G401 (cell line): ENCODE results near the gene HSPB9. TPM values are rescaled to one million over a fixed set of nuclear protein-coding genes. Genes with fewer than 3 reads are reported as not detected.

Experiments
- DNase-seq: peaks from one replicate; pipeline ENCODE4 v3.0.0-alpha.2; 2015; ENCODE audit warnings: low spot score
- in situ Hi-C: cut with HindIII; loops from 2 replicates; pipeline ENCODE4 v1.10.0; 2016; ENCODE audit warnings: low sequenced_read_pairs, mixed read lengths
- total RNA-seq: library from RNA; depleted of rRNA; stranded (reverse); fragments of >200 nt; shearing (Covaris generic); gene quantifications from 2 replicates; pipeline ENCODE4 v1.2.3, GENCODE V29; 2014

HSPB9 gene
- total RNA-seq, 1 experiment from 2014 or later = not detected

DNA sequence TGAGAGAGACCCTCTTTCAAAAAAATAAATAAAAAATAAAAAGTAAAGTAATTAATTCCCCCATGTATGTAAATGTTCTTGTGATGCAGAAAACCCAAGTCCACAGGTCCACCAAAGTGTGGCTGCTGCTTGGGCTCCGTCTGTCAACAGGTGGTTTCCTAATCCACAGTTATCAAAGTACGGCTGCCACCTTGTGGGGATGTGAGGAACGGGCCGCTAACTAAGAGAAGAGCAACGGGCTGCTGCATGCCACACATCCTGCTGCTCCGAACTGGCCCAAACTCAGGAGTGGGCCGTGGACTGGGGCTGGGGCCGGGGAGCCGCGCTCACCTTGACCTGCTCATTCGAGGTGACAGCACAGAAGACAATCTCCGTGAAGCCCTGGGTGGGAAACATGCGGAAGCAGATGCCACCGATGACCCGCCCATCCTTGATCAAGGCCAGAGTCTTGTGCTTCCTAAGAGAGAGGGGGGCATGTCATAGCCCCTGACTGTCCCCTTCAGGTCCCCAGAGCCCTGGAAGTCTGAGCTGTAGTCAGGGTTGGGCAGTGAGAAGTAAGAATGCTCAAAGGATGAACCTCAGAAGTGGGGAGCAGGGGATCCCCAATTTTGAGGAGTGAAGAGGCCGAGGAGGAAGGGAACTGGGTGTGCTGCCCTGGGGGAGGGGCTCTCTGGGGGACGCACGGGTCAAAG is 5.8 kb upstream of the HSPB9 start:
- peak; percentile 90 for DNase-seq
- in situ Hi-C loops = no loop called here

GRCh38 chr17:42117397-42118125 is 5.0 kb upstream of the HSPB9 start:
- in situ Hi-C loops = no loop called here
- DNase-seq = no peak

DNA sequence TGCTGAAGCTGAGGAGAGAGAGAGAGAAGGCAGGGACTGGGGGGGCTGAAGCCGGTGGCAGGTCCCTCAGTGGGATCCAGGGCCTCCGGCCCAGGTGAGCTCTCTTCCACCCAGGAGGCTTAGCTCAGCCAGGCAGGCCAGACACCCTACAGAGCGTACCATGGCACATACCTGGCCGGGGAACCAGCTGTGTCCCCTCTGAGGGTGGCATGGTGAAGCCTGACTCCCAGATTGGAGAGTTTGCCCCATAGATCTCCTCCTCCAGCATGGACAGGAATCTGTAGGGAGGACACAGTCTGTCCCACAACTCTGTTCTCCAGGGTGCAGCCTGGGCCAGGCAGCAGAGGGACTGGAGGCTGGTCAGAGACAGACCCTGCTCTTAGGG is 4.5 kb upstream of the HSPB9 start:
- in situ Hi-C loops = no loop called here
- no peak for DNase-seq

DNA sequence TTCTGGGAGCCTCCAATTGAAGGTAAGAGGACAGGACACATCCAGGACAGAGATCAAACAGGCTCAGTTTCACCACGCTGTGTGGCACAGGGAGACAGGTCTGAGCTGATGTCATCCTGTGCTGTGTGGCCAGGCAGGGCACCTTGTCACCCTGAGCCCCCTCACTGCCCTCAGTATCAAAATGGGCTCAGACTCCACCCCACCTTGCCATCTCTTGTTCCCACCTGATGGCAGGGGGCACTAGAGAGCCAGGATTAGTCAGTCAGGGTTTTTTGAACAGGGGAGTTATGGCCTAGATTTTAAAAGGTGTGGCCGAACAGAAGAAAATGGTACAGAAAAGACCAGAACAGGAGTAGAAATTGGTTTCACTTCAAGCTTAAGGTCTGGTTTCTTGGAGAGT is 4.1 kb upstream of the HSPB9 start:
- no peak for DNase-seq

DNA sequence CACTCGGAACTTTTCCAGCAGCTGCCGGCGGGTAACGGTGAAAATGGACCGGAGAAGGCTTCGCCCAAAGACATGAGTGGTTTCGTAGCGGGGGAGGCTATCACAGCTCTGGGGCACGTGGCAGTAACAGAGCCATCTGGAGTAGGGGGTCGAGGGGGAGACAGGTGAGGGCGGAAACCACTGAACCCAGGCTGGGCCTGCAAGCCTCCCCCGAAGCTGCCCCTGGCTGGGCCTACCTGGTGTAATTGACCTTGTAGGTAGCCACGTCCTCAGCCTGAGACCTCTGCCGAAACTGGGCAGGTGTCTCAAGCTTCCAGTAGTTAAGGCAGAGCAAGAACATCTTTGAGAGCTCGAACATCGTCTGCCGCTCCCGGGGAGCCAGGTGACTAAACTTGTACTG is 3.3 kb upstream of the HSPB9 start:
- DNase-seq = no peak
- in situ Hi-C loops = no loop called here

More for the DNA sequence above, 4.1 kb upstream of the HSPB9 start:
- in situ Hi-C loops = no loop called here

- in situ Hi-C loops = no loop called here
Measured at GRCh38 chr17:42120161-42120769, 2.3 kb upstream of the HSPB9 start.

DNA sequence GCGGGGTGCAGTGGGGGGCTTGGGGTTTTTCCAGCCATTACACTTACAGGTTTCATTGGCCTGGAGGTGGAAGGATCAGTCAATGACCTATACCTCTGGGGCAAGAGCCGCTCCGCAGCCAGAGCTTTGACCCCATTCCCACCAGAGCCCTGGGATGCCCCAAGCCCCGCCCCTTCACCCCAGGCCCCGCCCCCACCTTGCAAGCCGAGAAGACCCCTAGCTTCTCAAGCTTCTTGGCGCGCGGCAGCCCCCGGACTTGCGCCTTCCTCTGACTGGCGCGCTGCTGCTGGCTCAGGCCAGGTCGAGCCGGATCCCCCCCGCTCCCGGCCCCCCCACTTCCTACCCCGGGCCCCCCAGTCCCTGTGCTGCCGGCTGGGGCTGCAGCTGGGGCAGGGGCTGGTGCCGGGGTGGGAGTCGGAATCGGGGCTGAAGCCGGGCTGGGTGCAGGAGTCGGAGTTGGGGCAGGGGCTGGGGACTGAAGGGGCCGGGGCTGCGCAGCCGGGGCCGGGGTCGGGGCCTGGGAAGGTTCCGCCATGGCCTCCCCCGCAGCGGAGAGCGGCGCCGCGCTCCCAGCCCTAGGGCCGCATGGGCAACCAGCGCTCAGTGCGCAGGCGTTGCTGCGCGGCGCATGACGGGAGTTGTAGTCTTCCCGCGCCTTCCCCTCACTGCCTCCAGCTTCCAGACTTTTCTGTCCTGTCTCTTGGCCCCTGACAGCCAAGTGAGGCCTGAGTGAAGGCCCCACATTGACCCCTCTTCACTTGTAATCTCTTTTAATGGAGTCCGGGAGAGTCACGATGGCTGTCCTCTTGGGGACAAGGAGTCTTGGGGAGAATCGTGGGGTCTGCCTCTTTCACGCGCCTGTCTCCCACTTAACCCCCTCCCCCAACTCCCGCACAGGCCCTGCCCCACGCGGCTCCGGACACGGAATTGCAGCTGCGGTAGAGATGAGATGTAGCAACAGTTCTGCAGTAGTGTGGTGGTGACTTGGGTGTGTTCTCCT is 1.5 kb upstream of the HSPB9 start, which contains the start of gene KAT2A:
KAT2A (minus strand) TSS at position 598 of the 1,000 bp plus-strand sequence; CDS start at position 535, 63 bp downstream.
- peak; percentile 85 for DNase-seq
- in situ Hi-C loops = no loop called here

More at GRCh38 chr17:42120161-42120769, 2.3 kb upstream of the HSPB9 start:
- no peak for DNase-seq

DNA sequence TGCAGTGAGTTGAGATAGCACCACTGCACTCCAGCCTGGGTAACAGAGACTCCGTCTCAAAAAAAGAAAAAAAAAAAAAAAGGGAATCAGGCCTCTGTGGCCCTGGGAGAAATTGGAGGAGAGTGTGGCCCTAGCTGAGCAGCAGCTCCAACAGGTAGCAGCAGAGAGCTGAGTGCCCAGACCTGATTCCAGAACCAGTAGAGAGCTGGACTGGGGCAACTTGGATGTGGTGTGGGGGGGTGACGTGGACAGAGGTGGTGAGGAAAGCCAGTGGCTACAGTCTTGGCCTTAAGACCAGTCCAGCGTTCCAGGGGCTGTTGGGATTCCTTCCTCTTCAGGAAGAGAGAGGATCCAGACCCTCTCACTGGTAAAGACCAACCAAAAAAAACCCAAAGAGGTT is 1.7 kb downstream of the HSPB9 start:
- DNase-seq = no peak
- in situ Hi-C loops = no loop called here

- in situ Hi-C loops = no loop called here
Measured at GRCh38 chr17:42125565-42125964, 3.0 kb downstream of the HSPB9 start.

GRCh38 chr17:42126836-42127235 is 4.2 kb downstream of the HSPB9 start:
- in situ Hi-C loops = no loop called here
- DNase-seq = no peak

More at GRCh38 chr17:42125565-42125964, 3.0 kb downstream of the HSPB9 start:
- DNase-seq = no peak

GRCh38 chr17:42127414-42127813 is 4.8 kb downstream of the HSPB9 start:
- in situ Hi-C loops = no loop called here
- no peak for DNase-seq

DNA sequence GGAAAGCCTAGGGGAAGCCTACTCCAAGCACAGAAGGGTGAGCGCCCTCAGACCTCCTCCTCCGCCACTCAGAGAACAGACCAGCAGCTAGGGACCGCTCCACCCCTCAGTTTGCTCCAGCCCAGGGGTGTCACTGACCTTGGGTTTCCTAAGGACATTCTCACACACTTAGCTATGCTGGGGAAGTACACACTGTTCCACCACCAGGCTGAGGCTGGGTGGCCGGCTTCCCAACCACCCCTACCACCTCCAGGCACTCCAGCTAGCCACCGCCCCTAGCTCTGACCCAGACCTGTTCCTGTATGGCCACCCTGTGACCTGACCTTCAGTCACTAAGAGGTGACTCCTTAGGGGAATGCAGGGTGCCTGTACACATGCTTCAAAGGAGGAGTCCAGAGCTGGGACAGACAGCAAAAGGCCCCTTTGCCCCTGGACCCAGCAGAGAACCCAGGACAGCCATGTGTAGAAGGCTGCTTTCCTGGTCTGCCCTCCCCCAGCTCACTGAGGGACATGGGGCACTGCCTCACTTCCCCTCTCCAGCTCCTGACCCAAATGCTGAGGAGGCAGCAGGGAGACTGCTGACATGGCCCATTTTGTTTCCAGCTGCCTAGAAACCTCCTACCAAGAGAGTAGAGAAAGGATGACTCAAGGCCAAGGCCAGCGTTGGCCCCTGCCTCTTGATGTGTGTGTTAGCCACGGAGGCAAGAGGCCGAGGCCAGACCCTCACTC is 6.7 kb downstream of the HSPB9 start:
- in situ Hi-C loops = no loop called here
- no peak for DNase-seq

GRCh38 chr17:42130310-42130936 is 7.8 kb downstream of the HSPB9 start:
- no peak for DNase-seq

GRCh38 chr17:42131232-42131631 is 8.6 kb downstream of the HSPB9 start:
- DNase-seq = no peak
- in situ Hi-C loops = no loop called here

More at GRCh38 chr17:42130310-42130936, 7.8 kb downstream of the HSPB9 start:
- in situ Hi-C loops = no loop called here

DNA sequence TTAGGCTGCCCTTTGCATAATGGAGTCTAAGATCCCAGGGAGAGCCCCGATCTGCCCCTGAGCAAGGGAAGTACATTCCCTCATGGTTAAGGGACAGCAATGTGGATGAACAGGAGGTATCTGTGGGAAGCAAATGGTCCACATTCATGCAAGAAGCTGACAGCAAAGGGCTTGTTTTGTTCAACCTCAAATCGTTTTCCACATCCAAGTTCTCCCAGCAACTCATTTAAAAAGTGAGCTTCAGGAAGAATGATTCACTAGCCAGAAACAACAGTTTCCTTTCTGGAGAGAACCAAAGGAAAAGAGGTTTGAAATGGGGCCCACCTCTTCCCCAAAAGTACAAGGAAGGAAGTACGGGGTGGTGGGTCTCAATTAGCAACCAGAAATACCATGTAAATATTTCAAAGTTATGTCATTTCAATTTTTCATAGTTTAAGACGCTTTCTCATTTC is 9.4 kb downstream of the HSPB9 start:
- no peak for DNase-seq

GRCh38 chr17:42132941-42133340 is 10.3 kb downstream of the HSPB9 start:
- in situ Hi-C loops = no loop called here
- no peak for DNase-seq

More for the DNA sequence above, 9.4 kb downstream of the HSPB9 start:
- in situ Hi-C loops = no loop called here

DNA sequence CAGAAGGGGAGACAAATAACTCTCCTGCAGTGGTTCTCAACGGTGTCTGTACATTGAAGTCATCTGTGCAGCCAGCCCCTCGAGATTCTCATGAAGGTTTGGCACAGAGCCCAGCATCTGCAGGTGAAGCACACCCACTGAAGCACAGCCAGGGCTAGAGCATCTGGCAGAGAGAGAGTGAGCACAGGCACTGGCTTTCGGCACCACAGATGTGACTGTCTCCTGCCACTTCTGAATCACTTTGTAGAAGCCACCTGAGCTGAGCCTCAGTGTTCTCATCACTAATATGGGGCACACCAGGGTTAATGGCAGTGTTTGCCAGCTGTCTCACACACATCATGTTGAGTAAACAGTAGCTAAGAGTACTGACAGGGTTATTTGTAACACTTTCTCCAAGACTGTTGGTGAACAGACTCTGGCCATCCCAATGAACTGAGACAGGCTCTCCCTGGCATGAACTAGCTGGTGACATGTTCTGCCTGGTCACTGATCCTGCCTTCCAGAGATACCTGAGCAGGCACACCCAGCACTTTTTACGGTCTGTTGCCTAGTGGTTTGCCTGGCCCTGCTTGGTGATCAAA is 10.9 kb downstream of the HSPB9 start:
- in situ Hi-C loops = no loop called here
- DNase-seq = no peak
